Measurements from ENCODE around the gene NUBP2.

Gene NUBP2

DNA sequence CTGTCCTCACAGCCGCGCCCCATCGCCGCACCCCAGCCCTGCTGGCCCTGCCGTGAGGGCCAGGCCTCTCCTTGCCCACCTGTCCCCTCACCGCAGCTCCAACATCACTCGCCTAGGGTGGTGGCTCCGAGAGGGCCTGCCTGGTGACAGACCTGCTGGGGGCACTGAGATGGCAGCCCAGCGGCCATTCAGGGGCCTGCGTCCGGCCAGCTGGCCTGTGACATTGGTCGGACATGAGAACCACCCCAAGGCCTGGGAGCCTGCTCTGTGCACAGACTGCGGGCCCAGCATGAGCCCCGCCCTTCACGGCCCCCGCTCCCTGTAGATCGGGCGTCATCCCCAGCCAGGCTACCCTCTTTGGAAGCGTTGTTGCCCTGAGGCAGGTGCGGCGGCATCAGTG, 23.2 kb upstream of the NUBP2 start:
- no peak for DNase-seq

DNA sequence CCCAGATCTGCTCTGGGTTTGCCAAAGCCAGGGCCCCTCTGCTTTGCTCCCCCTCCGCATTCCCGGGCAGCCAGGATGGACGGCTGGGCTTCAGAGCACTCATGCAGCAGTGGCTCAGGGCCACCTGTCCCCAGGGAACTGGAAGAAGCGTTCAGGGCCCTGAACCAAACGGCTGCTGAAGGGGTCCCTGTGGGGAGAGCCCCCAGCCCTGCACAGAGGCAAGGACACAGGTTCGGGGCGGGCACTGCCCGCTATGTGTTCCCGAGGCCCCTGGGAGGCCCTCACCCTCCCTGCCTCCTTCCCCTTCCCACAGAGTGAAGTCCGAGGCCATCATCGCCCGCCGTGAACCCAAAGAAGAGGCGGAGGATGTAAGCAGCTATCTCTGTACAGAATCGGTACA, 21.8 kb upstream of the NUBP2 start:
- no peak for DNase-seq

DNA sequence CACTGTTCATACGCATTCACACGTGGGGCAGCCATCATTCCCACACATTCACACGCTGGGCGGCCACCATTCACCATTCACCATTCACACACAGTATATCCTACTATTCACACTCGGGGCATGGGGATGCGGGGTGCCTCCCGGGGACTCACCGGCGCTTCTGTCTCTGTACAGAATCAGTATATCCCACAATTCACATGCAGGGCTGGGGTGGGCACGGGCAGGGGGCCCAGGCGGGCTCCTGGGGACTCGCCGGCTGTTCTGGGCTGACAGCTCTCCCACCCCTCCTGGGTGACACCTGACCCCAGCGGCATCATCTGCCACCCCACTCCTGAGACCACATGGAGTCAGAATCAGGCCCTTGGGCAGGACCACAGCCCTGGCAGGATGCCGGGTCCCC, 21.0 kb upstream of the NUBP2 start:
- no peak for DNase-seq

DNA sequence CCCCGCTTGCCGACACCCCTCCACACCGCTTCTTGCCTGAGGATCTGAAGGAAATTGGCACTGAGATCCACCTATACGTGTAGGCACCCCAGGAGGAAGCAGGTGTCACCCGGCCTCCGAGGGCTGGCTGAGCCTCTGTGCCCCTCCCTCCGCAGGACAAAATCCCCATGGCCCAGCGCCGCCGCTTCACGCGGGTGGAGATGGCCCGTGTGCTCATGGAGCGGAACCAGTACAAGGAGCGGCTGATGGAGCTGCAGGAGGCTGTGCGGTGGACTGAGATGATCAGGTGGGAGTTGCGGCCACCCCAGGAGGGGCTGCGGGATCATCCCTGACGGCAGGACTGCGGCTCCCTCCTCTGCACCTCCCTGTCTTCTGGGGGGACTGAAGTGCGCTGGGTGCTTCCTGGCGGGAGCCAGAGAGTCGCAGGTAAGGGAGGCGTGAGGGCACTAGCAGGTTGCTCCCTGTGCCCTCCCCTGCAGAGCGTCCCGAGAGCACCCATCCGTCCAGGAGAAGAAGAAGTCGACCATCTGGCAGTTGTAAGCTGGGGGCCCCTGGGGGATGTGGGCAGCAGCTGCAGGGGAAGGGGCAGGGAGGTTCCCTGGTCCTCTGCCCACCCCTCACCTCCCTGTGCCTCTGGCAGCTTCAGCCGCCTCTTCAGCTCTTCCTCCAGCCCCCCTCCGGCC, 20.4 kb upstream of the NUBP2 start:
- no peak for DNase-seq

DNA sequence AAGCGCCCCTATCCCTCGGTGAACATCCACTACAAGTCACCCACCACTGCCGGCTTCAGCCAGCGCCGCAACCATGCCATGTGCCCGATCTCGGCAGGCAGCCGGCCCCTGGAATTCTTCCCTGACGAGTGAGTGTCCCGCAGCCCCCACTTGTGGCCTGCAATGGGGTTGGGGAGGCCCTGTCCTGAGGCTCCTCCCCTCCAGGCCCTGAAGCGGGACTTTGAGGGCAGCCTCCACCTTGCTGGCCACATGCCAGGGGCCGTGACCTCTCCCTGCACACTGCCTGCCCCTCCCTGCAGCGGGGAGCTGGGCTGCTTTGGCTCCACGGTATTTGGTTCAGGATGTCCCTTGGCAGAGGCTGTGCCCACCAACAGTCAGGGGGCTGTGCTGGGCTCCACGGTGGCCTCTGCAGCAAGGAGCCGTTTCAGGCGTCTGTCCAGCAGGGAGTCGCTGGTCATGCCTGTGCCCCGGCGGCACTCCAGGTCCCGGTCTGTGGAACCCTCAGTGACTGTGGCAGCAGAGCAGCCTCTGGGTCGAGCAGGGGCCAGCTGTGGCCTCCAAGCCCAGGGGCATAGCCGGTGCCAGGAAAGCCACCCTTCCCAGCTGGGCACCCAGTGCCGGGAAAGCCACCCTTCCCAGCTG, 19.8 kb upstream of the NUBP2 start:
- no peak for DNase-seq

DNA sequence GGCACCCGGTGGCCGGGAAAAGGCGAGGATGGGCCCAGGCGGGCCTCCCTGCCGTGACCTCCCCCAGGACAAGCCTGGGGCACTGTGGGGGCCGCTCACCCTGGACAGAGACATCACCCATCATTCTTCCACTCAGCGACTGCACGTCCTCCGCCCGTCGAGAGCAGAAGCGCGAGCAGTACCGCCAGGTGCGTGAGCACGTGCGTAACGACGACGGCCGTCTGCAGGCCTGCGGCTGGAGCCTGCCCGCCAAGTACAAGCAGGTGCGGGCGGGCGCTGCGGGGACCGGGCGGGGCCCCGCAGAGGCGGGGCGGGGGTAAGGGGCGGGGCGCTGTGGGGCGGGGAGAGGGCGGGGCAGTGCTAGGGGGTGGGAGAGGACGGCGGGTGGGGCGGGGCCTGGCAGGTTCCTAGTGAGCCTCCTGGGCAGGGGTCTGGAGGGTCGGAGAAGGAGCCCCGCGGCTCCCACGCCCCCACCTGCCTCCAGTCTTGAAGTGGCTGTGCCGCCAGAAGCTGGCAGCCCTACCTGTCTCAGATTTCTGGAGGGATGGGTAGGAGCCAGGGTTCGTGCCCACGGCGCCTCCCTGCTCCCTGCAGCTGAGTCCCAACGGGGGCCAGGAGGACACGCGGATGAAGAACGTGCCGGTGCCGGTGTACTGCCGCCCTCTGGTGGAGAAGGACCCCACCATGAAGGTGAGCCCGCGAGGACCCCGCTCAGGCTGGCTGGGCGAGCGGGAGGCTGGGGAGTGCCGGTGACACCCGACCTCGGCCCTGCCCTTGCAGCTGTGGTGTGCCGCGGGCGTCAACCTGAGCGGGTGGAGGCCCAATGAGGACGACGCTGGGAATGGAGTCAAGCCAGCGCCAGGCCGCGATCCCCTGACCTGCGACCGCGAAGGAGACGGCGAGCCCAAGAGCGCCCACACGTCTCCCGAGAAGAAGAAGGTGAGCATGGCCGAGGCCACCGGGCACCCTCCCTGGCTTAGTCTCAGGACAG, 18.9 kb upstream of the NUBP2 start:
- peak; percentile 44 for DNase-seq

DNA sequence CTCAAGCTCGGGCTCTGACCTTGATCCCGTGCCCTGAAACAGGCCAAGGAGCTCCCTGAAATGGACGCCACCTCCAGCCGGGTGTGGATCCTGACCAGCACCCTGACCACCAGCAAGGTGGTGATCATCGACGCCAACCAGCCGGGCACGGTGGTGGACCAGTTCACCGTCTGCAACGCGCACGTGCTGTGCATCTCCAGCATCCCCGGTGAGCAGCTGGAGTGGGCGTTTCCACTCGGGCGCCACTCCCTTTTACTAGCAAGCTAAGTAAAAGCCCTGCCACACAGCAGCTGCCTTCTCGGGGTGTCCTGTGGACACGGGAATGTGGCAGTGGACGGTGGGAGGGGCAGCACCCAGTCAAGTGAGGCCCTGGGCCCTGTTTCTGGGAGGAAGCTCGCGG, 17.8 kb upstream of the NUBP2 start:
- DNase-seq, result no peak

DNA sequence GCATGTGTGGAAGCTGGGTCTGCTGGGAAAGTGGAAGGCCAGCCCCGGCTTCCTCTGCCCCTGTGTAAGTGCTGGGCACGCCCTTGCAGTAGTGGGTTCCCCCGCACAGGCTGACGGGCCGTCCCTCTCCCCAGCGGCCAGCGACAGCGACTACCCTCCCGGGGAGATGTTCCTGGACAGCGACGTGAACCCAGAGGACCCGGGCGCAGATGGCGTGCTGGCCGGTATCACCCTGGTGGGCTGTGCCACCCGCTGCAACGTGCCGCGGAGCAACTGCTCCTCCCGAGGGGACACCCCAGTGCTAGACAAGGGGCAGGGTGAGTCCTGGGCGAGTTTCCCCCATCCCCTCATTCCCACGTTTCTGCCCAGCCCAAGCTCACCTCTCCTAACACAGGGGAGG, 16.9 kb upstream of the NUBP2 start:
- DNase-seq, result no peak

DNA sequence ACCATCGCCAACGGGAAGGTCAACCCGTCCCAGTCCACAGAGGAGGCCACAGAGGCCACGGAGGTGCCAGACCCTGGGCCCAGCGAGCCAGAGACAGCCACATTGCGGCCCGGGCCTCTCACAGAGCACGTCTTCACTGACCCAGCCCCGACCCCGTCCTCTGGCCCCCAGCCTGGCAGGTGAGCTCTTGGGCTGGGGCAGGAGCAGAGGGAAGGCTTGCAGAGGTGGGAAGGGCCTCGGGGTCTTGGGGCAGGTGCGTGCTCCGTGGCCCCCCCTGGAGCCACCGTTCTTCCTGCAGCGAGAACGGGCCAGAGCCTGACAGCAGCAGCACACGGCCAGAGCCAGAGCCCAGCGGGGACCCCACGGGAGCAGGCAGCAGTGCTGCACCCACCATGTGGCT, 16.5 kb upstream of the NUBP2 start:
- DNase-seq, result no peak

DNA sequence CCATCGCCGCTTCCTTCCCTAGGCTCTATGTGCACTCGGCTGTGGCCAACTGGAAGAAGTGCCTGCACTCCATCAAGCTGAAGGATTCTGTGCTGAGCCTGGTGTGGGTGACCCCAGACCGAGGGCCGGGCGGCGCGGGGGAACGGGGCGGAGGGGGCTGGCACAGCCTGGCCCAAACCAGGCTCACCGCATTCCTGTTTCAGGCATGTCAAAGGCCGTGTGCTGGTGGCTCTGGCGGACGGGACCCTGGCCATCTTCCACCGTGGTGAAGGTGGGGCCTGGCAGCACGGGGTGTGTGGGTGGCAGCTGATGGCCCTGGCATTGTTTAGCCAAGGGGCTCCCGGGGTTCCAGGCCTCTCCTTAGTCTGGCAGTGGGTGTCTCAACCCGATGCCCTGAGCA, 16.1 kb upstream of the NUBP2 start:
- DNase-seq, result no peak

DNA sequence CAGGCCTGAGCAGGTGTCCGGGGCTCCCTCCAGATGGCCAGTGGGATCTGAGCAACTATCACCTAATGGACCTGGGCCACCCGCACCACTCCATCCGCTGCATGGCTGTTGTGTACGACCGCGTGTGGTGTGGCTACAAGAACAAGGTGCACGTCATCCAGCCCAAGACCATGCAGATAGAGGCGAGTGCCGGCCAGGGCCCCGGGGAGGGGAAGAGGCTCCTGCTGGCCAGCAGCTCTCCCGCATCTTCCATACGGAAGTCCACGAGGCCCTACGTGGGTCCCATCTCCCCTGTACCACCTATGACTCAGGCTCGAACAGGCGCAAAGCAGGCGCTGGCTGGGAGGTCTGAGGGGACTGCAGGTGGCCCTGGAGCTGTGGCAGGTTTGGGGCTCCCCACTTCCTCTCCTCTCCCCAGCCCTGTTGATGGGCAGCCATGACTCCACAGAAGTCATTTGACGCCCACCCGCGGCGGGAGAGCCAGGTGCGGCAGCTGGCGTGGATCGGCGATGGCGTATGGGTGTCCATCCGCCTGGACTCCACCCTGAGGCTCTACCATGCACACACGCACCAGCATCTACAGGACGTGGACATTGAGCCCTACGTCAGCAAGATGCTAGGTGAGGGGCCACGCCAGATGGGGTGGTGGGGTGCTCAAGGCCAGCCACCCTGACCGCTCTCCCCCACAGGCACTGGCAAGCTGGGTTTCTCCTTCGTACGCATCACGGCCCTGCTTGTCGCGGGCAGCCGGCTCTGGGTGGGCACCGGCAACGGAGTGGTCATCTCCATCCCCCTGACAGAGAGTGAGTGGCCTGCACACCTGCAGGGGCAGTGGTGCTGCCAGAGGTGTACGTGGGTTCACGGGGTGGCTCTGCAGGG, 15.4 kb upstream of the NUBP2 start:
- no peak for DNase-seq

DNA sequence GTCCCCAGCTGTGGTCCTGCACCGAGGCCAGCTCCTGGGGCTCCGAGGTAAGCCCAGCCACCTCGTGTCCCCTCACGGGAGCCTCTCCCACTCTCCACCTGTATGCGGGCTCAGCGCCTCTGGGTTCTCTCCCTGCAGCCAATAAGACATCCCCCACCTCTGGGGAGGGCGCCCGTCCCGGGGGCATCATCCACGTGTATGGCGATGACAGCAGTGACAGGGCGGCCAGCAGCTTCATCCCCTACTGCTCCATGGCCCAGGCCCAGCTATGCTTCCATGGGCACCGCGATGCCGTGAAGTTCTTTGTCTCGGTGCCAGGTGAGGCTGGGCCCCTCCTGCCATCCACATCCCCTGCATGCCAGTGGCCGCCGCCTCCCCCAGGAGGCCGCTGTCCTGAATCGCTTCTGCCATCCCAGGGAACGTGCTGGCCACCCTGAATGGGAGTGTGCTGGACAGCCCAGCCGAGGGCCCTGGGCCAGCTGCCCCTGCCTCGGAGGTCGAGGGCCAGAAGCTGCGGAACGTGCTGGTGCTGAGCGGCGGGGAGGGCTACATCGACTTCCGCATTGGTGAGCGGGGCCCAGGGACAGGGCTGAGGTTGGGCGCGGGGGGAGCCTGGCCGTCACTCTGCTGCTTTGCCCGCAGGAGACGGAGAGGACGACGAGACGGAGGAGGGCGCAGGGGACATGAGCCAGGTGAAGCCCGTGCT, 14.5 kb upstream of the NUBP2 start:
- DNase-seq, result no peak

DNA sequence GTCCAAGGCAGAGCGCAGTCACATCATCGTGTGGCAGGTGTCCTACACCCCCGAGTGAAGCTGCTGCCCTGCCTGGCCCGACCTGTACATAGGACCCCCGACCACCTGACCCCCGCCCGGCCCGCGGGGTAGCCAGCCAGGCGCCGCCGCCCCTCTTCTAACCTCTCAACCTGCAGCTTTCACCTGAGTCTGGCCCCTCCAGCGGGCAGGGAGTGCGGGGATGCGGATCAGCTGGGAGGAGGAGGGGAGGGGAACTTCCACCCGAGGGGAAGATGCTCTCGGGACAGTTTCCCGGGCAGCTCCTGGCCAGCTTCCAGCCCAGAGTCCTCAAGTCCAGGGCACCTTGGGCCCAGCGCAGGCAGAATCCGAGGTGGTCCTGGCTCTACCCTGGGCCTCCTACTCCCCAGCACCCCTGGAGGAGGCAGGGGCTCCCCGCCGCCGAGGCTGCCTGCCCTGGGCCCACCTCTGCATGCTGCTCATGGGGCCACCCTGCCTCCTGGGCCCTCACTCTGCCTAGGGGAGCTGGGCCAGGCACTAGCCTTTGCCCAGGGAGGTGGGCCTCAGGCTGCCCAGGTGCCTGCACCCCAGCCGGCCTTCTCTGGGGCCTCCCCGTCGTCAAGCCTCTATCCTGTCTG, 13.9 kb upstream of the NUBP2 start:
- DNase-seq, result no peak

DNA sequence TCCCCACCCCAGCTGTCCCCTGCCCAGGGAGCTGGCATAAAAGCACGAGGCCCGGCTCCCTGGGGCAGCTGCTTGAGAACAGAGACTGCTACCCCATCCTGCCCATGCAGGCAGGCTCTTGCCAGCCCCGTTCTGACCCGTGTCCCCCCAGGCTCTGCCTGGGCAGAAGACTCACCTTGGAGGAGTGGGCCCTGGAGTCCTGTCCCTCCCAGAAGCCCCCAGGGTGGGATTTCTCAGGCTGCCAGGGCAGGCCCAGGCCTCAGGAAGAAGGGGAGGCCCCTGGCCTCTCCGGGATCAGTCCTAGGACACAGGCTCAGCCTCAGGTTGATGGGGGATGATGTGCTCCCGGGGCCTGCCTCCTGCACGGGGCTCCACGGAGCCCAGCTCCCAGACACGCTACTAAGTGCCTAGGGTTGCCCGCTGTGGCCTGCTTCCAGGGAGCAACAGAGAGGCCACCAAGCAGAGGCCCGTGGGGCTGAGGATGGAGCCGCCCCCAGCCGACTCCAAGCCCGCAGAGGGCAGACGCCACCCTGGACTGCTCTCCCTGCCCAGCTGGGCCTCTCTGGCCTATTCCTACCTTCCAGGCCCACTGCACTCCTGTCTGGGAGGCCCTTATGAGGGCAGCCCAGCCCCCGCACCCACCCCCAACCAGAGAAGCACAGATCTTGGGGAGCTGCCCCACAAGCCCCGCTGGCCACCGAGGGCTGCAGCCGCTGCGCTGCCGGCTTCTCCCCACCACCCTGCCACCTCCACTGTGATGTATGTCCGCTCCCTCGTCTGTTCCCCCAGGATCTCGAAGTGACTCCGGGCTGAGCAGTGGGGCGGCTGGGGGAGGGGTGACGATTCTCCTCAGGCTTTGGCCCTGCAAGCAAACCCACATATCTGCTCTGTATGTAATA, 13.1 kb upstream of the NUBP2 start:
- DNase-seq, result no peak

DNA sequence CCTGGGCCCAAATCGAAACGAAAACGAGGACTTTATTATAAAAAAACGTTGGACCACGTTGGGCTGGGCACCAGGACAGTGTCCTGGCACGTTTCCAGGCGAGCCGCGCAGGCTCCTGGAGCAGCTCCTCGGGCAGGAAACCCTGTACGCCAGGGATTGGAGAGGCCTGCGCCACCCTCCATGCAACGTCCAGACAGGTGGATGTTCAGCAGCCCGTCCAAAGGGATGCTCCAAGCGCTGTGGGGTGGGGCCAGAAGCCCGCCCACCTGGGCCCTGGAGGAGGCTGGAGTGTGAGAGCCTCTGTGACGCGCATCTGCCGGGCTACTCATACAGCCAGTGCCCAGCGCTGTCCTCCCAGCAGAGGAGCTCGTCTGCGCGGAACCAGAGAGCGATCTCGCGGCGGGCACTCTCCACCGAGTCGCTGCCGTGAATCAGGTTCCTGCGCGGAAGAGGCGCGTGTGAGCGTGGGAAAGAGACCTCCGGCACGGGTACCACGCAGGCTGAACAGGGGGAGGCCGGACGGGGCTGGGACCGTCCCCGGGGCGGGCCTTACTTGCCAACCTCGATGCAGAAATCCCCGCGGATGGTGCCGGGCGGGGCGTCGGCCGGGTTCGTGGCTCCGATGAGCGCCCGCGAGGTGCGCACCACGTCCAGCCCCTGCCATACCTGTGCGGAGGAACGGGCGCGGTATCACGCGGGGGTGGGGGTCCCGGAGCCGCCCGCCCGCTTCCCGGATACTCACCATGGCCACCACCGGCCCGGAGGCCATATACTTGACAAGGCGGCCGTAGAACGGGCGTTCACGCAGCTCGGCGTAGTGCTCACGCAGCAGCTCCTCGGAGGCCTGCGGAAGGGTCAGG, 12.2 kb upstream of the NUBP2 start:
- peak; percentile 16 for DNase-seq

DNA sequence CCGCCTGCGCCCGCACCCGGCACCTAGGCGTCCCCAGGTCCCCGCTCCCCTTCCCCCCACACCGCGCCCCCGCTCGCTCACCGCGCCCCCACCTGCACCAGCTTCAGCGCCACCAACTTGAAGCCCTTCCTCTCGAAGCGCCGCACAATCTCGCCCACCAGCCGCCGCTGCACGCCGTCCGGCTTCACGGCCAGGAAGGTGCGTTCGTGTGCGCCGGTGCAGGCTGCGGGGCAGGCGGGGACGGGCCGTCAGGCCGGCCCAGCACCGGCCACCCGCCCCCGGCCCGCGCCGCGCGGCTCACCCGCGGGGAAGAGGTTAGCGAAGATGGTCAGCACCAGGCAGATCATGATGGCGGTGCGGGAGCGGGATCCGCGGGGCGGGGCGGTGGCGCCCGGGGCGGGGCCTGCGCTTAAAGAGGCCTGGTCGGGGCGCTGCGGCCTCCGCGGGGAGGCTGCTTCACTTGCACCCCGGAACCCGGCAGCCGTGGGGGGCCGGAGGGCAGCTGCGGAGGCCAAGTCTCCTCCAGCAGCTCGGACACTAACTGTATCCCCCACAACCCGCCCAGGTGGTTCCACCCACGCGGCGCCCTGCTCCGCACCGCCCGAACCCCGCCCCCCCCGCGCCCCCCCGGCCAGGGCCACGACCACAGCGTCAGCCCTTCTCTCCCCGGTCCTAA, 11.4 kb upstream of the NUBP2 start, which contains the start of gene NME3:
NME3 (minus strand) TSS at position 356 of the 676 bp plus-strand sequence; CDS start at position 347, 9 bp downstream.
- peak; percentile 56 for DNase-seq

DNA sequence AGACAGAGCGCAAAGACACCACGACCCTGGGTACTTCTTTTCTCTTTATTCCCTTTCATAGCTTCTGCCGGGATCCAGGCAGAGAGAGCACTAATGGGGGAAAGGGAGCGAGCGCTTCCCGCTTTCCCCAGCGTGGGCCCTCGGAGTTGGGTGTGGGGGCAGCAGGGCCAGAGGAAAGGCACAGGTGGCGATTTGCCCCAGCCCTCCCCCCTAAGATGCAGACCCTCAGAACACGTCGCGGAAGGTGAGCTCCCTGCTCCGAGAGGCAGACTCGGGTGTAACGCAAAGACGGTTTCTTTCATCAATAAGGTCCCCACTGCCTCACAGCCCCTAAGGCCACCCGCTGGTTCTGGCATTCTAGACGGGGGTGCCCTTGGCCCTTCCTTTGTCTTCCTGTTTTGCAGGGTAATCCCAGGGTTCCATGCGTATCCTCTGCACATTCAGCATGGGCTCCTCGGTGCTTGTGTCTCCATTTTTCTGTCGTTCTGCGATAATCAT, 10.8 kb upstream of the NUBP2 start:
- no peak for DNase-seq

DNA sequence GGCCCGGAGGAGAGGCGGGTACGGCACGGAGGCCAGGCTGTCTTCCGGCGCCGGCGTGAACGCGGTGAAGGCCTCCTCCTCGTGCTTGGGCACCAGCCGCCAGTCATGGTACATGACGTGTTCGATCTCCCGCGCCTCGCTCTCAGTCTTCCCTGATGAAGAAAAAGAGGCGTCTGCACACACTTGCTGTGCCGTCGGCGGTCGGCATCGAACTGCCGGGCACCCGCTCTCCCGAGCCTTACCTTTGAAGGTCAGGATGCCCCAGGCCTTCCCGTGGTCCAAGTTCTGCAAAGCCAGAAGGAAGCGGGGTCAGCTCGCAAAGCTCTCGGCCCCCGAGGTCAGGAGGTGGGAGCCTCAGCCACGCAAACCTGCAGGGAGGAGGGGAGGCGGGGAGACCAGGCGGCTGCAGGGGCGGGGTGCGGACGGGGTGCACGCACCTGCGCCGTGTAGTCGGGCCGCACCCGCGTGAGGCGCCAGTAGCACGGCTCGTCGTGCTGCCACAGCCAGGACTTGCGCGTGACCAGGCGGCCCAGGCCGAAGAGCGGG, 10.3 kb upstream of the NUBP2 start, which contains the start of gene EME2:
EME2 (plus strand) TSS at position 449 of the 546 bp plus-strand sequence. CDS start 418 bp downstream, outside the sequence.
- DNase-seq, result no peak

Measured in fibroblast of skin of scalp (primary cell).